SK-N-SH treated with all-trans-retinoic acid at 6 μM for 48 hours (cell line): ENCODE measurements around the gene H2BK1.

Source experiments
- CREB5 ChIP-seq: fragments of 250-450 bp; sonication (Bioruptor Pico); IDR thresholded peaks from 2 replicates; pipeline ENCODE4 v1.5.1; 2020; ENCODE audit warnings: low read depth, mild to moderate bottlenecking, moderate library complexity
- CSDC2 ChIP-seq: fragments of 250-450 bp; sonication (Bioruptor Pico); IDR thresholded peaks from 2 replicates; pipeline ENCODE4 v1.5.0; 2020; ENCODE audit warnings: mild to moderate bottlenecking, moderate library complexity
- CSRNP3 ChIP-seq: fragments of 250-450 bp; sonication (Bioruptor Pico); IDR thresholded peaks from 2 replicates; pipeline ENCODE4 v1.5.1; 2021; ENCODE audit warnings: mild to moderate bottlenecking, moderate library complexity
- ESRRG ChIP-seq: fragments of 250-450 bp; sonication (Bioruptor Pico); IDR thresholded peaks from 2 replicates; pipeline ENCODE4 v1.6.1; 2021; ENCODE audit warnings: mild to moderate bottlenecking
- PATZ1 ChIP-seq: fragments of 250-450 bp; sonication (Bioruptor Pico); IDR thresholded peaks from 2 replicates; pipeline ENCODE4 v1.8.0; 2020; ENCODE audit warnings: mild to moderate bottlenecking, moderate library complexity, borderline replicate concordance
- PPARA ChIP-seq: fragments of 250-450 bp; sonication (Bioruptor Pico); IDR thresholded peaks from 2 replicates; pipeline ENCODE4 v1.5.0; 2020; ENCODE audit warnings: mild to moderate bottlenecking, borderline replicate concordance
- SNAI2 ChIP-seq: fragments of 250-450 bp; sonication (Bioruptor Pico); IDR thresholded peaks from 2 replicates; pipeline ENCODE4 v1.5.0; 2020; ENCODE audit warnings: mild to moderate bottlenecking, moderate library complexity
- TSHZ2 ChIP-seq: fragments of 250-450 bp; sonication (Bioruptor Pico); IDR thresholded peaks from 2 replicates; pipeline ENCODE4 v1.5.0; 2020; ENCODE audit warnings: mild to moderate bottlenecking, moderate library complexity
- ZFP3 ChIP-seq: fragments of 250-450 bp; sonication (Bioruptor Pico); IDR thresholded peaks from 2 replicates; pipeline ENCODE4 v1.5.0; 2020; ENCODE audit warnings: mild to moderate bottlenecking, moderate library complexity
- ZFP30 ChIP-seq: fragments of 450-650 bp; formaldehyde crosslinking; IDR thresholded peaks from 2 replicates; pipeline ENCODE4 v1.5.0; 2022; ENCODE audit warnings: mild to moderate bottlenecking, moderate library complexity
- ZNF565 ChIP-seq: fragments of 450-650 bp; formaldehyde crosslinking; conservative IDR thresholded peaks from 2 replicates; pipeline ENCODE4 v1.5.0; 2020; ENCODE audit warnings: low read depth, mild to moderate bottlenecking, moderate library complexity
- ZNF70 ChIP-seq: fragments of 450-650 bp; formaldehyde crosslinking; IDR thresholded peaks from 2 replicates; pipeline ENCODE4 v1.5.0; 2020; ENCODE audit warnings: mild to moderate bottlenecking, moderate library complexity
- ZNF8 ChIP-seq: fragments of 450-650 bp; formaldehyde crosslinking; IDR thresholded peaks from 2 replicates; pipeline ENCODE4 v1.5.0; 2020; ENCODE audit warnings: mild to moderate bottlenecking, moderate library complexity

GRCh38 chr7:151250181-151251132 is 40.2 kb upstream of the H2BK1 start:
- TF ChIP-seq SNAI2 (CRISPR knock-in tag) = no peak
- no peak for TF ChIP-seq CSDC2 (CRISPR knock-in tag)
- TF ChIP-seq ZNF8 (CRISPR knock-in tag) = no peak
- no peak for TF ChIP-seq TSHZ2
- no peak for TF ChIP-seq ZFP30 (CRISPR knock-in tag)
- no peak for TF ChIP-seq PATZ1
- no peak for TF ChIP-seq ZFP3 (CRISPR knock-in tag)
- TF ChIP-seq PPARA (CRISPR knock-in tag) = no peak
- no peak for TF ChIP-seq ZNF565 (CRISPR knock-in tag)
- no peak for TF ChIP-seq CSRNP3 (CRISPR knock-in tag)
- no peak for TF ChIP-seq CREB5 (CRISPR knock-in tag)
- no peak for TF ChIP-seq ESRRG (CRISPR knock-in tag)
- TF ChIP-seq ZNF70 (CRISPR knock-in tag) = no peak
